Activated naive CD4-positive, alpha-beta T cell treated with anti-CD3 and anti-CD28 coated beads for 36 hours (primary cell): Measurements from ENCODE around the gene SCFD1. TPM values are rescaled to one million over a fixed set of nuclear protein-coding genes. Genes with fewer than 3 reads are reported as not detected.
A peak's percentile ranks its signal among the peaks of the same experiment; 100 is the strongest.
"Not testable (repeated sequence)": the region's sequence is repeated elsewhere in the genome, so short reads cannot be mapped to it uniquely, and the experiment has no call there.

Experiments used
- CTCF ChIA-PET: fragments of 350-600 bp; sonication (Branson Sonifier 250); formaldehyde crosslinking; loops from one replicate; lab custom pipeline; 2021; ENCODE audit warnings: antibody characterized with exemption; lab: Charles Lee
- DNase-seq: peaks from one replicate; pipeline ENCODE4 v3.0.0-alpha.2; 2020
- H3K27ac Mint-ChIP-seq: one replicate; pipeline ENCODE4 v1.8.0; 2021; ENCODE audit warnings: mild to moderate bottlenecking, mixed read lengths
- H3K27me3 Mint-ChIP-seq: one replicate; pipeline ENCODE4 v1.8.0; 2021; ENCODE audit warnings: low read depth, mixed read lengths
- H3K36me3 Mint-ChIP-seq: one replicate; pipeline ENCODE4 v1.8.0; 2021; ENCODE audit warnings: low read depth, mixed read lengths
- H3K4me1 Mint-ChIP-seq: one replicate; pipeline ENCODE4 v1.8.0; 2021; ENCODE audit warnings: low read depth, mixed read lengths
- H3K4me3 Mint-ChIP-seq: one replicate; pipeline ENCODE4 v1.8.0; 2021; ENCODE audit warnings: mild to moderate bottlenecking, moderate library complexity, mixed read lengths
- H3K9me3 Mint-ChIP-seq: one replicate; pipeline ENCODE4 v1.8.0; 2021; ENCODE audit warnings: mixed read lengths
- intact Hi-C: fragments of 100-400 bp; cut with micrococcal nuclease; formaldehyde crosslinking; loops from one replicate; pipeline ENCODE4 v1.15.1; 2023
- total RNA-seq, 2 experiments: library from RNA; stranded (reverse); gene quantifications; one replicate each; pipeline ENCODE4 v1.2.3, GENCODE V29; 2021

Gene SCFD1
- total RNA-seq, 2 experiments from 2014 or later, result 46.1 to 55.2 TPM

- H3K27me3 Mint-ChIP-seq, result no peaks in the 10 kb centered on the region
- H3K27ac Mint-ChIP-seq, result no peak overlapping the region
- peaks cover 8% of the 10 kb centered on the region for H3K4me1 Mint-ChIP-seq
- intact Hi-C loops, result no loop called here
- CTCF ChIA-PET, result no interaction called here
- H3K4me3 Mint-ChIP-seq, result no peak overlapping the region
- H3K9me3 Mint-ChIP-seq, result peaks cover 15% of the 10 kb centered on the region
- peaks cover 57% of the 10 kb centered on the region for H3K36me3 Mint-ChIP-seq
- no peak for DNase-seq
These were observed 35.0 kb upstream of the SCFD1 start for GRCh38 chr14:30587141-30587540.

GRCh38 chr14:30588873-30589272 is 33.2 kb upstream of the SCFD1 start:
- Mint-ChIP-seq H3K9me3 (peaks cover 10% of the 10 kb centered on the region), H3K4me1 (peaks cover 8% of the 10 kb centered on the region), H3K27ac (no peak overlapping the region), H3K4me3 (no peak overlapping the region), H3K36me3 (peaks cover 42% of the 10 kb centered on the region), H3K27me3 (no peaks in the 10 kb centered on the region)
- intact Hi-C loops, result no loop called here
- CTCF ChIA-PET, result interaction anchor here (0.6 kb wide), 1 partner anchor 1175 kb away, joined by 3 read pairs; no protein-coding TSS in a partner anchor
- DNase-seq, result no peak

GRCh38 chr14:30596935-30597334 is 25.2 kb upstream of the SCFD1 start:
- no peaks in the 10 kb centered on the region for H3K4me1 Mint-ChIP-seq
- CTCF ChIA-PET, result interaction anchor here (0.6 kb wide), 1 partner anchor 49 kb away, joined by 5 read pairs; no protein-coding TSS in a partner anchor
- H3K27ac Mint-ChIP-seq, result no peak overlapping the region

GRCh38 chr14:30597504-30597903 is 24.6 kb upstream of the SCFD1 start:
- Mint-ChIP-seq H3K4me1 (no peaks in the 10 kb centered on the region), H3K27ac (no peak overlapping the region), H3K36me3 (peaks cover 7% of the 10 kb centered on the region), H3K4me3 (no peak overlapping the region), H3K27me3 (no peaks in the 10 kb centered on the region), H3K9me3 (no peaks in the 10 kb centered on the region)
- CTCF ChIA-PET, result no interaction called here
- no peak for DNase-seq
- intact Hi-C loops, result no loop called here

More at GRCh38 chr14:30596935-30597334, 25.2 kb upstream of the SCFD1 start:
- no peaks in the 10 kb centered on the region for H3K27me3 Mint-ChIP-seq
- peaks cover 6% of the 10 kb centered on the region for H3K36me3 Mint-ChIP-seq
- no peak for DNase-seq
- H3K9me3 Mint-ChIP-seq, result no peaks in the 10 kb centered on the region
- H3K4me3 Mint-ChIP-seq, result no peak overlapping the region
- intact Hi-C loops, result no loop called here

GRCh38 chr14:30600922-30601918 is 20.9 kb upstream of the SCFD1 start:
- no peaks in the 10 kb centered on the region for H3K9me3 Mint-ChIP-seq
- no peak overlapping the region for H3K4me3 Mint-ChIP-seq
- H3K27me3 Mint-ChIP-seq, result no peaks in the 10 kb centered on the region
- no peaks in the 10 kb centered on the region for H3K4me1 Mint-ChIP-seq
- no peak for DNase-seq
- intact Hi-C loops, result no loop called here
- CTCF ChIA-PET, result no interaction called here
- H3K36me3 Mint-ChIP-seq, result peaks cover 19% of the 10 kb centered on the region
- H3K27ac Mint-ChIP-seq, result no peak overlapping the region

GRCh38 chr14:30603402-30603801 is 18.7 kb upstream of the SCFD1 start:
- Mint-ChIP-seq H3K27ac (no peak overlapping the region), H3K27me3 (no peaks in the 10 kb centered on the region), H3K4me3 (no peak overlapping the region), H3K9me3 (no peaks in the 10 kb centered on the region), H3K4me1 (no peaks in the 10 kb centered on the region), H3K36me3 (peaks cover 20% of the 10 kb centered on the region)
- CTCF ChIA-PET, result no interaction called here
- no peak for DNase-seq
- intact Hi-C loops, result no loop called here

GRCh38 chr14:30604696-30605095 is 17.4 kb upstream of the SCFD1 start:
- H3K4me1 Mint-ChIP-seq, H3K4me3 Mint-ChIP-seq, H3K9me3 Mint-ChIP-seq, intact Hi-C loops, CTCF ChIA-PET, H3K27me3 Mint-ChIP-seq, DNase-seq, H3K27ac Mint-ChIP-seq: not testable (repeated sequence)
- H3K36me3 Mint-ChIP-seq, result peaks cover 19% of the 10 kb centered on the region

- Mint-ChIP-seq H3K27me3 (no peaks in the 10 kb centered on the region), H3K36me3 (peaks cover 27% of the 10 kb centered on the region), H3K9me3 (no peaks in the 10 kb centered on the region), H3K4me3 (no peak overlapping the region), H3K27ac (no peak overlapping the region), H3K4me1 (no peaks in the 10 kb centered on the region)
- no peak for DNase-seq
- intact Hi-C loops, result no loop called here
- CTCF ChIA-PET, result interaction anchor here (0.6 kb wide), 2 partner anchors 84 to 92 kb away, joined by 3 to 4 read pairs; no protein-coding TSS in a partner anchor
These were observed 14.9 kb upstream of the SCFD1 start for GRCh38 chr14:30607156-30607780.

GRCh38 chr14:30608533-30609006 is 13.5 kb upstream of the SCFD1 start:
- H3K27me3 Mint-ChIP-seq, result no peaks in the 10 kb centered on the region
- no peak for DNase-seq
- H3K36me3 Mint-ChIP-seq, result peaks cover 25% of the 10 kb centered on the region
- CTCF ChIA-PET, result no interaction called here
- H3K4me1 Mint-ChIP-seq, result no peaks in the 10 kb centered on the region
- no peak overlapping the region for H3K4me3 Mint-ChIP-seq
- intact Hi-C loops, result no loop called here
- H3K27ac Mint-ChIP-seq, result no peak overlapping the region
- H3K9me3 Mint-ChIP-seq, result no peaks in the 10 kb centered on the region

- intact Hi-C loops, result loop anchor here (1.0 kb wide), 1 partner anchor 236 kb away; no protein-coding TSS in a partner anchor
- Mint-ChIP-seq H3K9me3 (no peaks in the 10 kb centered on the region), H3K27ac (no peak overlapping the region), H3K27me3 (no peaks in the 10 kb centered on the region), H3K4me1 (no peaks in the 10 kb centered on the region), H3K4me3 (no peak overlapping the region), H3K36me3 (peaks cover 17% of the 10 kb centered on the region)
- CTCF ChIA-PET, result interaction anchor here (0.6 to 1.1 kb wide), 3 partner anchors 43 to 89 kb away, joined by 3 to 4 read pairs (median 4); no protein-coding TSS in a partner anchor
- DNase-seq, result peak; percentile 58
These were observed 11.3 kb upstream of the SCFD1 start for GRCh38 chr14:30610787-30611343.

- no peak overlapping the region for H3K4me3 Mint-ChIP-seq
- intact Hi-C loops, result no loop called here
- no peaks in the 10 kb centered on the region for H3K27me3 Mint-ChIP-seq
- no peak overlapping the region for H3K27ac Mint-ChIP-seq
- H3K9me3 Mint-ChIP-seq, result no peaks in the 10 kb centered on the region
- CTCF ChIA-PET, result no interaction called here
- H3K36me3 Mint-ChIP-seq, result peaks cover 19% of the 10 kb centered on the region
- H3K4me1 Mint-ChIP-seq, result no peaks in the 10 kb centered on the region
- no peak for DNase-seq
These were observed 8.0 kb upstream of the SCFD1 start for GRCh38 chr14:30614155-30614554.

GRCh38 chr14:30620178-30620577 is 1.9 kb upstream of the SCFD1 start:
- DNase-seq, result no peak
- CTCF ChIA-PET, result no interaction called here
- intact Hi-C loops, result loop anchor here (1.0 to 10.0 kb wide), 3 partner anchors 587 to 1455 kb away; partner anchors contain the start of genes ARHGAP5, HECTD1 and NUBPL
- Mint-ChIP-seq H3K4me1 (peaks cover 33% of the 10 kb centered on the region), H3K36me3 (peaks cover 9% of the 10 kb centered on the region), H3K27ac (peak overlapping the region; percentile 47), H3K9me3 (no peaks in the 10 kb centered on the region), H3K27me3 (no peaks in the 10 kb centered on the region), H3K4me3 (peak overlapping the region; percentile 5)
